GM18499 (cell line): ENCODE data around the gene RTEL1.
A peak's percentile ranks its signal among the peaks of the same experiment; 100 is the strongest.
"Not testable (repeated sequence)": the region's sequence is repeated elsewhere in the genome, so short reads cannot be mapped to it uniquely, and the experiment has no call there.

Source experiments
- ATAC-seq: cut with Tn5 transposase; IDR thresholded peaks from one replicate; pipeline ENCODE4 v1.9.1; 2021; ENCODE audit warnings: moderate number of reproducible peaks; ENCODE audit not compliant: insufficient read depth, unreplicated experiment

RTEL1 gene

DNA sequence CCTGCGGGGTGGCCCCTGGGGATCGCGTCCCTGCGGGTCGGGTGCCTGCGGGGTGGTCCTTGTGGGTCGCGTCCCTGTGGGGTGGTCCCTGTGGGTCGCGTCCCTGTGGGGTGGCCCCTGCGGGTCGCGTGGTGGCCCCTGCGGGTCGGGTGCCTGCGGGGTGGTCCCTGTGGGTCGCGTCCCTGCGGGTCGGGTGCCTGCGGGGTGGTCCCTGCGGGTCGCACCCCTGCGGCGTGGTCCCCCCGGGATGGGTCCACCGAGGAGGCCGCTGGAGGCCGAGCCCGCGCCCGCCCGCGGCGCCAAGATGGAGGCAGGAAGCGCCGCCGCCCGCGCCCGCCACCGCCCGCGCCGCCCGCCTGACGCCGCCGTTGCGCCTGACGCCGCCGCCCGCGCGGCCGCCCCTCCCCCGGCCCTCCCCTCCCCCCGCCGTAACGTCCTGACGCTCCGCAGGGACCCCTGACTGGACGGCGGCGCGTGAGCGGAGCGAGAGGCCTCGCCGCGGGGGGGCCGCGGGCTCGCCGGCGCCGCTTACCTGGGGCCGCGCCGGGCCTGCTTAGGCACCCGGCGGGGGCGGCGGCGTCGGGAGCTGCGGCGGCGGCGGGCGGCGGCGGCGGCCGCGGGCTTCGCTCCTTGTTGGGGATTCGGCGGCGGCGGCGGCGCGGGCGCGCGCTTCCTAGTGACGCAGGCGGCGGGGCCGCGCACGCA is 31.5 kb upstream of the RTEL1 start, which contains the start of gene GMEB2:
Gene GMEB2 (minus strand): TSS at position 678 of the 705 bp plus-strand sequence. CDS start 7,704 bp downstream, outside the sequence.
- no peak for ATAC-seq

DNA sequence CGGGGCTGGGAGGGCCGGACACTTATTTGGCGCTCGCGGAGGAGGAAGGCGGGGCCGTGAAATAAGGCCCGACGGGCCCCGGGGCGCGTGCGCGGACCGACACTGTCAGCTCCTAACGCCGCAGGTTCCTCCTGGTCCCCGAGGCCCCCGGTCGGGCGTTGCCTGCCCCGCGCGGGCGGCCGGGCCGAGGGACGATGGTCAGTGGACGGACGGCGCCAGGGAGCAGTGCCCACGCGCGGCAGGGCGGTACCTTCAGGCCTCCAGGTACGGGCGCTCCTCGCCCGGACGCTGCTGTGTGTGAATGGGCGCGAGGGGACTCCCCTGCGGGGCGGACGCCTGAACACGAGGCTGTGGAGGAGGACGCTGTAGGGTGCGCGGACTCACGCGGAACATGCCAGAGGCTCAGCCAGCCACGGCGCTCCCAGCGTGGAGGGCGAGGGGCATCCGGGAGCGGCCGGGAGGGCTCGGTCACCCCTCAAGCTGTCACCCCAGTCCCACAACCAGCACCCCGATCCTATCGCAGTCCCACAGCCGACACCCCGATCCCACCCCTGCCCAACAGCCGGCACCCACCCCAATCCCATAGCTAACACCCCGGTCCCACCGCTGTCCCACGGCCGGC is 30.9 kb upstream of the RTEL1 start:
- no peak for ATAC-seq

DNA sequence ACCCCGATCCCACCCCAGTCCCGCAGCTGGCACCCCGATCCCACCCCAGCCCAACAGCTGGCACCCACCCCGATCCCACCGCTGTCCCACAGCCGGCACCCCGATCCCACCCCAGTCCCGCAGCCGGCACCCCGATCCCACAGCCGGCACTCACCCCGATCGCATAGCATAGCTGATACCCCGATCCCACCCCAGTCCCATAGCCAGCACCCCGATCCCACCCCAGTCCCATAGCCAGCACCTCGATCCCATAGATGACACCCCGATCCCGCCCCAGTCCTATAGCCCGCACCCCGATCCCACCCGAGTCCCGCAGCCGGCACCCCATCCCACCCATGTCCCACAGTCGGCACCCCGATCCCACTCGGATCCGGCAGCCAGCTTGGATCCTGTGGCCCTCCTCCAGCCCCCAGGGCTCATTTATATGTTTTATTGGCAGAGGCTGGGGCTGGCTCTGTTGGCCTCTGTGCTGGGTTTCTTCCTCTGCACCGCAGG is 30.3 kb upstream of the RTEL1 start:
- no peak for ATAC-seq

DNA sequence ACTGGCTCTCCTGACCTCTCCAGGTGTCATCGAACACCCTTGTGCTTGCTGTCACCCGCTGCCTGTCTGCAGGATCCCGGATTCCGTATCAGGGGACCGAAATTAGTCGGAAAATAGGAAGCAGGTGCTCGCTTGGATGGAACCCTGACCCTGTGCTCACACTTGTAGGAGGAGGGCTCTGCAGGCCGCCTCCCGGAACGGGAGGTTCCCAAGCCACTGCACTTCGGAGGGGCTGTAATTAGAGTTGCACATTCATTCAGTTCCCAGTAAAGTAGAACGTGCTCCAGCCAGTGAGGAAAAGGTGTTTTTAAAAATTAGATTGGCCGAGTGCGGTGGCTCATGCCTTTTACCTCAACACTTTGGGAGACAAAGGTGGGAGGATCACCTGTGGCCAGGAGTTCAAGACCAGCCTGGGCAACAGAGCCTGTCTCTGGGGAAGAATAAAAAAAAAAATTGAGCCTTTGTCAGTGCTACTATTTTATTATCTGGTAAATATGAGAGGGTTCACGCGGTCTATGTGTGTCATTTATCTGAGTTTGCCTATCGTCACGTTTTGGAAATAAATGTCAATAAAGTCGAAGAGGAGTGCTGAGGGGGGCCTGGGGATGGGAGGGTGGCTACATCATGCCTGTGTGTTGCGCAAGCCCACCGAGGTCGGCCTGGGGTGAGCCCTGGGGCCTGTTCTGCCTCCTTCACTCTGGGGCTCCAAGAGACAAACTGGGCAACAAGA is 29.7 kb upstream of the RTEL1 start:
- ATAC-seq, result no peak

DNA sequence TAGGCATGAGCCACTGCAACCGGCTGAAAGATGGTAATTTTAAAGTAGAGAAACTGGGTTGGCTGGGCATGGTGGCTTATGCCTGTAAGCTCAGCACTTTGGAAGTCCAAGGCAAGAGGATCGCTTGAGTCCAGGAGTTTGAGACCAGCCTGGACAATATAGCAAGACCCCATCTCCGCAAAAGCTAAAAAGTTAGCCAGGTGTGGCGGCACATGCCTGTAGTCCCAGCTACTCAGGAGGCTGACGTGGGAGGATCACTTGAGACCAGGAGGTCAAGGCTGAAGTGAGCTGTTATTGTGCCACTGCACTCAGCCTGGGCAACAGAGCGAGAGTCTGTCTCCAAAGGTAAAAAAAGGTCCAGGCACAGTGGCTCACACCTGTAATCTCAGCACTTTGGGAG is 27.2 kb upstream of the RTEL1 start:
- not testable (repeated sequence) for ATAC-seq

DNA sequence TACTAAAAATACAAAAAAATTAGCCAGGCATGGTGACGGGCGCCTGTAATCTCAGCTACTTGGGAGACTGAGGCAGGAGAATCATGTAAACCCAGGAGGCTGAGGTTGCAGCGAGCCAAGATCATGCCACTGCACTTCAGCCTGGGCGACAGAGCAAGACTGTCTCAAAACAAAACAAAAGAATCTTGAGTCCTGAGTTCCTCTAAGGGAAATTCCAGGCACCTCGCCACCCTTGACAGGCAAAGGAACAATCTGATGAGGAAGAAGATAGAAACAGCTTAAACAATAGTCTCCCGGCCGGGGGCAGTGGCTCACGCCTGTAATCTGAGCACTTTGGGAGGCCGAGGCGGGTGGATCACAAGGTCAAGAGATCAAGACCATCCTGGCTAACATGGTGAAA is 26.7 kb upstream of the RTEL1 start:
- not testable (repeated sequence) for ATAC-seq

DNA sequence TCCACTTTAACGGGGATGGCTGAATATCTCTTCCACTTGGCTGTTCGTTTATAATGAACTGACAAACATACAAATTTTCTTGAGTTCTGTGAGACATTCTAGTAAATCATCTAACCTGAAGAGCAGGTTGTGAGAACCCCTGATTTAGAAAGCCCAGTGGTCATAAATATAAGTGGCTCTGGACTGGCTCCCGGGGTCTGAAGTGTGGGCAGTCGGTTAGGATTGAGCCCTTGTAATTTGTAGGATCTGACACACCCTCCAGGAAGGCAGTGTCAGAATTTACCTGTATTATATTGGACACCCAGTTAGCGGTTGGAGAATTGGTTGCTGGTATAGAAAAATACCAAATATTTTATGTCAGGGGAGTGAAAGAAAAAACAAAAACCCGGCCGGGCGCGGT is 24.4 kb upstream of the RTEL1 start:
- no peak for ATAC-seq

DNA sequence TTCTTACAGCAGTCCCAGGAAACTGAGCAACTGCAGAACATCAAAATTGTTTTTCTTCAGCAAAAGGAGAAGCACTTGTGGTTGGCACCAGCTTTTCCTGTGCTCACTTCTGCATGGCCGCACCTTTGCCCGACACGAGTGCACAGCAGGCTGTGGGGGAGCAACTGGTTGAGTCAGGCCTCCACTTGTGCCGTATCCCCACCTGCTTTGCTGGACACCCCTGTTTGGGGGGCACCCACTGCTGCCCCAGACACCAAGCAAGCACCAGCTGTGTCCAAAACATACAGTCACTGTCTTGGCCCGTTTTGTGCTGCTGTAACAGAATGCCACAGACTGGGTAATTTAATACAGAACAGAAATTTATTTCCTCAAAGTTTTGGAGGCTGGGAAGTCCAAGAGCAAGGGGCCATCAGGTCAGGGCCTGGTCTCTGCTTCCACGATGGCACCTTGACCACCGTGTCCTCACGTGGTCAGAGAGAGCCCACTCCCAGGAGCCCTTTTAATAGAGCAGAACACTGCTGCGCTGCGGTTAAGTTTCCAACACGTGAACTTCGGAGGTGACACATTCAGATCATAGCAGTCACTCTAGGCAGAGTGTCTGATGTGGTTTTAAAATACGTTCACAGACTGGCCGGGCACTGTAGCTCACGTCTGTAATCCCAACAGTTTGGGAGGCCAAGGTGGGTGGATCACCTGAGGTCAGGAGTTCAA is 22.5 kb upstream of the RTEL1 start:
- ATAC-seq, result no peak

DNA sequence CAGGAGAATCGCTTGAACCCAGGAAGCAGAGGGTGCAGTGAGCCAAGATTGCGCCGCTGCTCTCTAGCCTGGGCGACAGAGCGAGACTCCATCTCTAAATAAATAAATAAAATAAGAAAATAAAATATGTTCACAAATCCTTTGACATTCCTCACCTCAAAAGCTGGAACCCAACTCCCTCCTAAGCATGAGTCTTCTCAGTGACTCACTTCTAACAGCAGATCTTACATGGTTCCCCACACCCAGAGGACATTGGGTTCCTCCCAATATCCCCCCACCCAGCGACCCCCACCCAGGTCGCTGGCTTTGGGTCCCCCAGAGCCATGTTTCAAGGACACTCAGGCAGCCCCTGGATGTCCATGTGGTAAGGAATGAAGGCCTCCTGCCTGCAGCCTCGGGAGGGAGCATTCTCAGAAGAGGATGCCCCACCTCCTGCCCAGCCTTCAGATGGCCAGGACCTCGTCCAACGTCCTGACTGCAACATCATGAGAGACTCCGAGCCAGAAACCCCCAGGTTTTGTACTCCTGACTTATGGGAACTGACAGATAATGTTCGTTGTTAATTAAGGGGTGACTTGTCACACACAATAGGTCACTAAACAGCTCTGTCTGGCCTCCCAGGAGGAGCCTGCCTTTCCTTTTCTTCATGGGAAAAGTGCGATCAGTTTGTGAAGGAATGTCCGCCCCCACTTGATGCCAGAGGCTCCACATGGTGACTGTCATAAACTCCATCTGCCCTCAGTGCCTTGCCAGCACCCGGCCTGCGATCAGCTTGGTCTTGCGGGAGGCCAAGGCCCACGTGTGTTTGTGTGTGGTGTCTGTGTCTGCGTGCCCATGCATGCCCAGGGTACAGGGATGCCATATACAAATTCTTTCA is 21.1 kb upstream of the RTEL1 start:
- ATAC-seq, result no peak

DNA sequence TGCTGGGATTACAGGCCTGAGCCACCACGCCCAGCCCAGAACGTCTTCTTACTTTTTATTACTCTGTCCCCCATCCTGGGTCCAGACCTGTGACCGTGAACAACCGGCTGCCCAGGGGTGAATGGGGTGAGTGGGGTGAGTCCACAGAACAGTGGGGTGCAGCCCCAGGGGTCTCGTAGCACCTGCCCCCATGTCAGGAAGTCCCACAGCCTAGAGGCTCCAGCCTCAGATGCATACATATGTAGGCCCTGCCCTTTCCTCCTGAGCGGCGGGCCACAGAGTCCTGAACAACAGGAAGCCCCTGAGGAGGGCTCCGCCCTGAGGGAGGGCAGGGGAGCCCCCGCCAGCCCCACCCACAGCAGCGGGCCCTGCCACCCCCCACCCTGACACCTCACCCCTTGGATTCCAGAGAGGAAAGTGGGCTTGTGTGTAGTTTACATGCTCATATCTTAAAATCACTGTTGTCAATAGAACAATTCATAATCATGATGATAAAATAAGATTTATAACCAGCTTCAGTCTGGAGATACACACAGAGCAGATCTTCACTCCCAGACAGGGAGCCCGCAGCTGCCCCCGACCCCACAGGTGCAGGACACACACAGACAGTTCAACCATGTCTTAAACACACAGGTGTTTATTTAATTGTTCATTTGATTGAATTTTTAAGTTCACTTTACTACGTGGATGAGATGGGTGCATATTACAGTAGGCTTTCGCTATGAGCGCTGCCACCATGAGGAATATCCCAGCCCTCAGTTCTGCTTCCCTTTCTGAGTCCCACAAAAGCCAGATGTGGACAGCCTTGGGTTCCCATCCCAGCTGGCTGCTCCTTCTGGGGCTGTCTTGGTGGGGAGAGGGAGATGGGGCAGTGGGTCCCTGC is 18.8 kb upstream of the RTEL1 start:
- no peak for ATAC-seq

DNA sequence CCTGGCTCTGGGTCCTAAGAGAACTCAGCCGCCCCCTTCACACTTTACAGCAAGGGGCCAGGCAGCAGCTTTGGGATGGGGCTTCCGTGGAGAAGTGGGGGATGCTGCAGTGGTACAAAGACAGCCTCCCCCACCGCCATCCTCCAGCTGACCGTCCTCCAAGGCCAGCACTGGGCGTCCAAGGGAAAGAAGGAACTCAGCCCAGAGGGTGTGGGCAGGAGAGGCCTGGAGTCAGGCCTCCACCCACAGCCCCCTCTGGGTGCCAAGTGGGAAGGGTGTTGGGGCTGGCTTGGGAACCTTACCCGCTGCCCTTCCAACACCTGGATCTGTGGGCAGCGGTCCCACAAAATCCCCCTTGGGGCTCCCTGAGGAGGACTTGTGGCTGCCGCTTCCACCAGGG is 18.0 kb upstream of the RTEL1 start:
- ATAC-seq, result no peak

DNA sequence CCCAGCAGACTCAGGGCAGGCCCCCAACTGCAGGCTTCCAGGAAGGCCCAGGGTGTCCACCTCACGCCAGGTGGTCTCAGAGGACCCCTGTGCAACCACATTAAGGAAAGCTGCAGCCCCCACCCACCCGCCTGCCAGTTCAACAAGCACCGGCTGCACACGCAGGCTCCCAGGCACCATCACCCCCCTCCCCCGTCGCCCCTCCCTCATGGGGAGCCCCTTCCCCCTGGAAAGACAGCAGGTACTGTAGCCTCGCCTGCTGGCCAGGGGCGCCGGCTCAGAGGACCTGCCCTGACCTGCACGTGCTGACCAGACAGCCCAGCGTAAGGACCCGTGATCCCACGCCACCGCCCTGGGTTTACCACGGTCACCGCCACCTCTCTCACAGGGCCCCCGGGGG is 17.4 kb upstream of the RTEL1 start:
- ATAC-seq, result not testable (repeated sequence)

DNA sequence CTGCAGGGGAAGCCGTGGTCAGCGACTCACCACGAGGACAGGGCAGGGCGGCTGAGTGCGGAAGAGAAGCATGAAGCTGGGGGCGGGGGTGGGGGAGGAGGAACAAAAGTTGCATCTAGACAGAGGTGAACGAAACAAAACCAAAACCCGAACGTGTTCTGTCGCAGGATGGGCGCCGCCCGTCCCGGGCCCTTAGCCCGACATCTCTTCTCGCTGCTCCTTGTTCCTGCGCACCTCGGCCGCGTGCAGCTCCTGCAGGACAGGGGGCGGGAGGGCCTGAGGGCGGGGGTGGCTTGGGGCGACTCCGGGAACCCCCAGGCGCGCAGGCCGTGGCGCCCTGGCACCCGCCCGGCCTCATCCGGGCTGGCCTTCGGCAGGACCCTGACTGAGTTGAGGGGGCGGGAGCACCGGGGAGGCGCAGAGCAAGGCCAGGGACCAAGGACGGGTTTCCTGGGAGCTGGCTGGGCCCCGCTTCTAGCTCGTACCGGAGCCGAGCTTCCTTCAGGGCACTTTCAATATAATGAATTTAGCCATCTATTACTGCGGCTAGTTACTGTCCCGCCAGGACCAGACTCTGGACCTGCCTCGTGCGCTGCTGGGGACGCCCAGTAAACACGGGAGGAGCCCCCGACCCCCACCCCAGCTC is 16.8 kb upstream of the RTEL1 start:
- ATAC-seq, result no peak

DNA sequence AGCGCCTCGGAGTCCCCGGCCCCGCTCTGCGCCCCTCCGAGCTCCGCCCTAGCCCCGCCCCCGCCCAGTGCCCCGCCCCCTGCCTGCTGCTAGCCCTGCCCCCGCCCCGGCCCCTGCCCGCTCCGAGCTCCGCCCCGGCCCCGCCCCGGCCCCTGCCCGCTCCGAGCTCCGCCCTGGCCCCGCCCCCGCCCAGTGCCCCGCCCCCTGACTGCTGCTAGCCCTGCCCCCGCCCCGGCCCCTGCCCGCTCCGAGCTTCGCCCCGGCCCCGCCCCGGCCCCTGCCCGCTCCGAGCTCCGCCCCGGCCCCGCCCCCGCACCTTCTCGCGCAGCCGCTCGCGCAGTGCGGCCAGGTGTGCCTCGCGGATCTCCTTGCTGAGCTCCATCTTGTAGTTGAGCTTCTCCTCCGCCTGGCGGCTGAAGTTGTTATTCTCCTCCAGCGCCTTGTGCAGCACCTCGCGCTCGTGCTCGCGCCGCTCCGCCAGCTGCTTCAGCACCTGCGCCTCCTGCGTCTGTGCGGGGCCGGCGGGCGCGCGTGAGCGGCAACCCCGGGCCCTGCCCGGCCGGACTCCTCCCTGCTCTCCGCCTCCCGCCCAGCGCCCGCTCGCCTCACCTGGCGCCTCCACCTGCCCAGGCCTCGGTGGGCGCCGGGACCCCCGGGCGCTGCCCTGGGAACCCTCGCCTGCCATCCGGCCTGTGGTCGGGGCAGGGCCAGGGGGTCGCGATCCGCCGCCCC is 16.2 kb upstream of the RTEL1 start:
- peak; percentile 63 for ATAC-seq

DNA sequence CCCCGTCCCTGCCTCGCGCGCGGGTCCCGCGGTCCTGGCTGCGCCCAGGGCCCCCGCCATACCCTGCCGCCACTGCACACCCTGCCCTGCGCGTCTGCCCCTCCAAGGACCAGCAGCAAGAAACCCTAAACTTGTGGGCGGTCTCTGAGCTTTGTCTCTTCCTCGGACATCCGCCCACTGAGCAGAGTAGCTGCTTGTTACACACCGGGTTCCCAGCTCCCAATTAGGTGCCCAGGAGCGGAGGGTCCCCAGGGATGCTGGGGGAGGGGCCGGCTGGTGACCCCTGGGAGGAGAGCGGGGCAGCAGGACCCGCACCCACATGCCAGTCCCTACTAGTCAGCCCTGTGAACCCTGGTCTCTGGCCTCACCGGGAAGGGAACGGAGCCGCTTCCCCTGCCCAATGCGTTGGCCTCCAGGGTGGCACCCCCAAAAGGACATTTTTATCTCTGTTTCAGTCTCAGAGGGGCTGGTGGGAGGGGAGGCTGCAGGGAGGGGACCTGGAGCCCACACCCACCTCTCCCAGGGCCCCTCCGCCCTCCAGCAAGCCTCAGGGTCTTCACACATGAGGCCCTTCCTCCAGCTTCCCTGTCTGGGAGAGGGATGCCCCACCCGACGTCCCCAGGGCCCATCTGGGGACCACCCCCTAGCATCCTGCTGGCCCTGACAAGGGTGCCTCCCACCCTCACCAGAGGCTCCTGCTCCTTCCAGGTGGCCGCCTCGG is 15.4 kb upstream of the RTEL1 start:
- no peak for ATAC-seq

DNA sequence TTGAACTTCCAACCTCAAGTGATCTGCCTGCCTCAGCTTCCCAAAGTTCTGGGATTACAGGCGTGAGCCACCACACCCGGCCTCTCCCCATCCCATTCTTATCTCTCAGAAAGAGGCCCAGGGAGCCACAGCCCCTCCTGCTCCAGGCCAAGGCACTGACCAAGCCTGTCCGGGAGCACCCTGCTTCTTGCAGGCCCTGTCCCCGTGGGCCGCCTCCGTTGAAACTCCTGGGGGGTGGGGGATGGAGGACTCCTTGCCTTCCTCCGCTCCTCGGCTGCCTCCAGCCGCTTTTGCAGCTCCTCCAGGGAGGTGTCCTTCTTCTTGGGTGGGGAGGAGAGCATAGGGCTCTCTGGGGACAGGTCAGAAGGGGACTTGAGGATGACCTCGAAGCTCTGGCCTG is 14.6 kb upstream of the RTEL1 start:
- ATAC-seq, result no peak

DNA sequence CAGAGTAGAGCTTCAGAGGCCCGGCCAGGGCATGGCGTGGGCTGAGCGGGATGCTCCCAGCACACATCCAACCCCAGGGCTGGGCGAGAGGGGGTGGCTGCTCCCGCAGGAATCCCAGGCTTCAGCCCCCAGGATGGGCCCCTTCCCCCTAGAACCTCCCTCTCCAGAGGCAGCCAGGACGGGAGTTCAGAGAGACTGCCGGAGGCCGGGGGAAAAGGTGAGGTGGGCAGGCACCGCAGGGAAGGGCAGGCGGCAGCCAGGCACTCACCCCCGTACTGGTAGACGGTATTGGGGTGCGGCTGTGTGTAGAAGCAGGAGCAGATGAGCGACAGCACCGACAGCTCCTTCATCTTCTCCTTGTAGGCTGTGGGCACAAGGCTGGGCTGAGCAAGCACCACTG is 14.2 kb upstream of the RTEL1 start:
- no peak for ATAC-seq
